ENCODE data around the gene SPSB1. TPM values are rescaled to one million over a fixed set of nuclear protein-coding genes. Genes with fewer than 3 reads are reported as not detected.

Gene SPSB1
- total and polyA plus RNA-seq, 10 of the 15 experiments (the other 5 are each of a cell fraction or from before 2014, with no cell fraction given), result 0.02 to 2.0 (median 0.90) TPM; not detected in 1

- Histone ChIP-seq H3K27me3 (replicated peaks in 1 of 2; ENCODE audit: control insufficient read depth in 2 of 2, insufficient read depth in 2 of 2, low read length in 1 of 2) (no peaks in the 10 kb centered on the region; a peak in 1 of 4 replicates), H4K20me1 (ENCODE audit: control insufficient read depth, insufficient read depth) (no peaks in the 10 kb centered on the region), H3K9ac (ENCODE audit: control insufficient read depth, insufficient read depth, low read length) (no peak overlapping the region), H3K4me2 (ENCODE audit: control insufficient read depth, insufficient read depth) (no peak overlapping the region), H3K4me3 (no peak overlapping the region), H3K36me3 (ENCODE audit: control insufficient read depth in 2 of 2, insufficient read depth in 2 of 2, low read length in 1 of 2) (no peaks in the 10 kb centered on the region), H3K4me1 (ENCODE audit: control insufficient read depth, insufficient read depth, low read length) (no peaks in the 10 kb centered on the region), H2AFZ (ENCODE audit: control insufficient read depth, low read depth, low read length) (no peak overlapping the region), H3K79me2 (ENCODE audit: control insufficient read depth, insufficient read depth, low read length) (no peaks in the 10 kb centered on the region), H3K27ac (ENCODE audit: control insufficient read depth, insufficient read depth) (no peak overlapping the region), H3K9me3 (replicated peaks; ENCODE audit: control insufficient read depth, insufficient read depth, low read length) (no peaks in the 10 kb centered on the region)
- no peak for FAIRE-seq
- POLR2A ChIA-PET, result no interaction called here
- RAD21 ChIA-PET (ENCODE audit: unreplicated experiment), result interaction anchor here (0.8 kb wide), 1 partner anchor 41 kb away, joined by 3 read pairs; no protein-coding TSS in a partner anchor
- no TSS peak for BruUV-seq (replicated peaks)
- DNase-seq (ENCODE audit: low read depth, low spot score), result no peak
- no peak for ATAC-seq
- no peak for TF ChIP-seq BMI1 (IDR thresholded peaks at IDR 0.05; ENCODE audit: borderline replicate concordance)
- no peak for TF ChIP-seq SREBF2 (IDR thresholded peaks at IDR 0.05; ENCODE audit: low read length)
- TF ChIP-seq RUNX3 (IDR thresholded peaks at IDR 0.05; ENCODE audit: low read length), result no peak
- no peak for TF ChIP-seq IRF3 (IDR thresholded peaks at IDR 0.05)
- no peak for TF ChIP-seq NFXL1 (IDR thresholded peaks at IDR 0.05; ENCODE audit: borderline replicate concordance)
- TF ChIP-seq SMC3 (IDR thresholded peaks at IDR 0.05; ENCODE audit: borderline replicate concordance, low read length), result no peak
- no peak for TF ChIP-seq SP1 (IDR thresholded peaks at IDR 0.05; ENCODE audit: low read depth, low read length)
- TF ChIP-seq ZSCAN29 (IDR thresholded peaks at IDR 0.05), result no peak
- SMC1A ChIA-PET (ENCODE audit: uncharacterized antibody, unreplicated experiment), result no interaction called here
- in situ Hi-C loops (cut with MboI) (no loop called here), intact Hi-C loops (cut with micrococcal nuclease; ENCODE audit: unreplicated experiment) (no loop called here)
- 60% methylated on average over 9 of the region's 9 CpGs for whole genome bisulfite sequencing (ENCODE audit: insufficient coverage, insufficient replicate concordance, low lambda C conversion rate, missing lambda C conversion rate)
- CTCF ChIA-PET, result no interaction called here
These were observed 15.6 kb downstream of the SPSB1 start for GRCh38 chr1:9308236-9308785.

DNA sequence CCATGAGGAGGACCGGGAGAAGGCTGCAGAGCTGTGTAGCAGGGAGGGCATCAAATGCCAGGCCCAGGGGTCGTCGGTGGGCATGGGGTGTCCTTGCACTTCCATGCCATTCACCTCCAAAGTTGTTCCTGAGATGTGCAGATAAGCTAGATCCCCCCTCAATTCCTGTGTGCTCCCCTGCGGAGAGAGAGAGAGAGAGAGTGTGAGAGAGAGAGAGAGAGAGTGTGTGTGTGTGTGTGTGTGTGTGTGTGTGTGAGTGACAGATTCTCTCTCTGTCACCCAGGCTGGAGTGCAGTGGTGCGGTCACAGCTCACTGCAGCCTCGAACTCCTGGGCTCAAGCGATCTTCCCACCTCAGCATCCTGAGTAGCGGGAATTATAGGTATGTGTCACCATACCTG lies 16.4 kb downstream of the SPSB1 start:
- in situ Hi-C loops (cut with MboI), result no loop called here
- ChIA-PET POLR2A (no interaction called here), CTCF (no interaction called here), SMC1A (ENCODE audit: uncharacterized antibody, unreplicated experiment) (interaction anchor here (0.6 kb wide), 1 partner anchor 10 kb away, joined by 3 read pairs; no protein-coding TSS in a partner anchor), RAD21 (ENCODE audit: unreplicated experiment) (no interaction called here)
- 65% methylated on average over 7 of the region's 8 CpGs for WGBS (ENCODE audit: insufficient coverage, insufficient replicate concordance, low lambda C conversion rate, missing lambda C conversion rate)
- no peaks in the 10 kb centered on the region for H3K9me3 ChIP-seq (replicated peaks; ENCODE audit: control insufficient read depth, insufficient read depth, low read length)
- no peak overlapping the region for H3K9ac ChIP-seq (ENCODE audit: control insufficient read depth, insufficient read depth, low read length)
- no TSS peak for BruUV-seq (replicated peaks)
- H4K20me1 ChIP-seq (ENCODE audit: control insufficient read depth, insufficient read depth), result no peaks in the 10 kb centered on the region
- H3K4me3 ChIP-seq, result no peak overlapping the region
- DNase-seq (ENCODE audit: low read depth, low spot score) (no peak), FAIRE-seq (no peak), ATAC-seq (no peak)
- no peak overlapping the region for H3K27ac ChIP-seq (ENCODE audit: control insufficient read depth, insufficient read depth)
- no peak overlapping the region for H3K4me2 ChIP-seq (ENCODE audit: control insufficient read depth, insufficient read depth)
- H3K36me3 ChIP-seq (ENCODE audit: control insufficient read depth in 2 of 2, insufficient read depth in 2 of 2, low read length in 1 of 2), result no peaks in the 10 kb centered on the region
- no peaks in the 10 kb centered on the region for H3K79me2 ChIP-seq (ENCODE audit: control insufficient read depth, insufficient read depth, low read length)
- H2AFZ ChIP-seq (ENCODE audit: control insufficient read depth, low read depth, low read length), result no peak overlapping the region
- H3K27me3 ChIP-seq (replicated peaks in 1 of 2; ENCODE audit: control insufficient read depth in 2 of 2, insufficient read depth in 2 of 2, low read length in 1 of 2), result no peaks in the 10 kb centered on the region; a peak in 1 of 4 replicates
- no peaks in the 10 kb centered on the region for H3K4me1 ChIP-seq (ENCODE audit: control insufficient read depth, insufficient read depth, low read length)
- intact Hi-C loops (cut with micrococcal nuclease; ENCODE audit: unreplicated experiment), result no loop called here
- TF ChIP-seq NR2C2 (IDR thresholded peaks at IDR 0.05; ENCODE audit: borderline replicate concordance, control insufficient read depth, insufficient read length, low read depth), result no peak
- TF ChIP-seq CEBPB (IDR thresholded peaks at IDR 0.05; ENCODE audit: borderline replicate concordance in 1 of 2, low read depth in 2 of 2, low read length in 2 of 2), result no peak
- TF ChIP-seq ZSCAN29 (IDR thresholded peaks at IDR 0.05), result no peak
- TF ChIP-seq WRNIP1 (IDR thresholded peaks at IDR 0.05; ENCODE audit: borderline replicate concordance, low read depth, low read length), result no peak
- TF ChIP-seq, protein P1, sequence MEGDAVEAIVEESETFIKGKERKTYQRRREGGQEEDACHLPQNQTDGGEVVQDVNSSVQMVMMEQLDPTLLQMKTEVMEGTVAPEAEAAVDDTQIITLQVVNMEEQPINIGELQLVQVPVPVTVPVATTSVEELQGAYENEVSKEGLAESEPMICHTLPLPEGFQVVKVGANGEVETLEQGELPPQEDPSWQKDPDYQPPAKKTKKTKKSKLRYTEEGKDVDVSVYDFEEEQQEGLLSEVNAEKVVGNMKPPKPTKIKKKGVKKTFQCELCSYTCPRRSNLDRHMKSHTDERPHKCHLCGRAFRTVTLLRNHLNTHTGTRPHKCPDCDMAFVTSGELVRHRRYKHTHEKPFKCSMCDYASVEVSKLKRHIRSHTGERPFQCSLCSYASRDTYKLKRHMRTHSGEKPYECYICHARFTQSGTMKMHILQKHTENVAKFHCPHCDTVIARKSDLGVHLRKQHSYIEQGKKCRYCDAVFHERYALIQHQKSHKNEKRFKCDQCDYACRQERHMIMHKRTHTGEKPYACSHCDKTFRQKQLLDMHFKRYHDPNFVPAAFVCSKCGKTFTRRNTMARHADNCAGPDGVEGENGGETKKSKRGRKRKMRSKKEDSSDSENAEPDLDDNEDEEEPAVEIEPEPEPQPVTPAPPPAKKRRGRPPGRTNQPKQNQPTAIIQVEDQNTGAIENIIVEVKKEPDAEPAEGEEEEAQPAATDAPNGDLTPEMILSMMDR (IDR thresholded peaks at IDR 0.05 in 2 of 3, conservative IDR thresholded peaks at IDR 0.05 in 1 of 3; ENCODE audit: control insufficient read depth in 2 of 3, extremely low read depth in 1 of 3, insufficient read depth in 1 of 3, low read depth in 3 of 3, low read length in 3 of 3), result no peak

Data from GM12878 (cell line).